Smooth muscle cell (in vitro differentiated cells): Measurements from ENCODE around the gene PCDHA4. TPM values are rescaled to one million over a fixed set of nuclear protein-coding genes. Genes with fewer than 3 reads are reported as not detected.
"Not testable (repeated sequence)": the region's sequence is repeated elsewhere in the genome, so short reads cannot be mapped to it uniquely, and the experiment has no call there.

Experiments
- DNase-seq: peaks from one replicate; lab custom pipeline; 2025; ENCODE audit not compliant: unreplicated experiment; lab: John Stamatoyannopoulos, UW
- H2AFZ ChIP-seq: fragments of 200-600 bp; sonication (generic); 2 replicates; pipeline ENCODE4 v1.6.0; 2016; ENCODE audit warnings: antibody characterized with exemption, low read depth, mild to moderate bottlenecking
- H3F3A ChIP-seq: fragments of 200-600 bp; sonication (generic); 2 replicates; pipeline ENCODE4 v1.6.0; 2017; ENCODE audit warnings: antibody characterized with exemption, low read depth
- H3K27ac ChIP-seq: fragments of 200-600 bp; sonication (generic); 2 replicates; pipeline ENCODE4 v1.5.1; 2016; ENCODE audit warnings: low read depth, mild to moderate bottlenecking
- H3K27me3 ChIP-seq: fragments of 200-600 bp; sonication (generic); 2 replicates; pipeline ENCODE4 v1.6.1; 2016; ENCODE audit warnings: low read depth, mild to moderate bottlenecking
- H3K36me3 ChIP-seq: fragments of 200-600 bp; sonication (generic); 2 replicates; pipeline ENCODE4 v1.5.1; 2016; ENCODE audit warnings: low read depth
- H3K4me1 ChIP-seq: fragments of 200-600 bp; sonication (generic); 2 replicates; pipeline ENCODE4 v1.5.1; 2016; ENCODE audit warnings: low read depth
- H3K4me2 ChIP-seq: fragments of 200-600 bp; sonication (generic); 2 replicates; pipeline ENCODE4 v1.6.0; 2016; ENCODE audit warnings: mild to moderate bottlenecking
- H3K4me3 ChIP-seq: fragments of 200-600 bp; sonication (generic); 2 replicates; pipeline ENCODE4 v1.5.1; 2016; ENCODE audit warnings: mild to moderate bottlenecking
- H3K79me2 ChIP-seq: fragments of 200-600 bp; sonication (generic); 2 replicates; pipeline ENCODE4 v1.6.0; 2016; ENCODE audit warnings: low read depth, mild to moderate bottlenecking
- H3K9ac ChIP-seq: fragments of 200-600 bp; sonication (generic); 2 replicates; pipeline ENCODE4 v1.6.0; 2016; ENCODE audit warnings: low read depth
- H3K9me3 ChIP-seq: fragments of 200-600 bp; sonication (generic); replicated peaks from 2 replicates; pipeline ENCODE4 v1.5.1; 2016; ENCODE audit warnings: low read depth
- H4K20me1 ChIP-seq: fragments of 200-600 bp; sonication (generic); 2 replicates; pipeline ENCODE4 v1.6.0; 2016; ENCODE audit warnings: low read depth
- CTCF ChIP-seq: fragments of 200-600 bp; sonication (generic); IDR thresholded peaks from 2 replicates; pipeline ENCODE4 v1.5.1; 2017; ENCODE audit warnings: borderline replicate concordance, mild to moderate bottlenecking, antibody characterized with exemption; ENCODE audit not compliant: insufficient read depth, poor library complexity, severe bottlenecking
- WGBS: methylation state at CpG from one replicate; pipeline ENCODE4 v1.1.7; 2016; ENCODE audit warnings: low lambda C conversion rate; 5-methylcytosine and 5-hydroxymethylcytosine counted together
- polyA plus RNA-seq: library from polyadenylated mRNA; unstranded; fragments of >200 nt; fragmentation: Nextera tagmentation; extraction: Ambion mirVana; gene quantifications from 2 replicates; pipeline ENCODE4 v1.2.1, GENCODE V29; 2016
- total RNA-seq: library from RNA; depleted of rRNA; stranded (reverse); fragments of >200 nt; gene quantifications from 2 replicates; pipeline ENCODE4 v1.2.3, GENCODE V29; 2014

PCDHA4 gene
- total and polyA plus RNA-seq, 2 experiments from 2014 or later, result 4.1 to 7.1 TPM

- Histone ChIP-seq H3F3A (no peaks in the 10 kb centered on the region), H2AFZ (no peak overlapping the region), H3K79me2 (no peaks in the 10 kb centered on the region), H4K20me1 (no peaks in the 10 kb centered on the region), H3K4me1 (no peaks in the 10 kb centered on the region), H3K4me3 (no peak overlapping the region), H3K36me3 (no peaks in the 10 kb centered on the region), H3K27ac (no peak overlapping the region), H3K9me3 (no peaks in the 10 kb centered on the region), H3K9ac (no peak overlapping the region), H3K4me2 (no peak overlapping the region), H3K27me3 (no peaks in the 10 kb centered on the region)
- no peak for DNase-seq
- no peak for TF ChIP-seq CTCF
- 94% methylated on average over 6 of the region's 6 CpGs for WGBS
Measured at GRCh38 chr5:140822281-140822629, 15.4 kb downstream of the PCDHA4 start.

GRCh38 chr5:140822969-140823368 lies 16.1 kb downstream of the PCDHA4 start:
- H4K20me1 ChIP-seq, H3F3A ChIP-seq, H2AFZ ChIP-seq, H3K9me3 ChIP-seq, H3K4me2 ChIP-seq, H3K79me2 ChIP-seq, DNase-seq, H3K4me3 ChIP-seq, H3K27ac ChIP-seq, H3K9ac ChIP-seq, H3K36me3 ChIP-seq, H3K4me1 ChIP-seq, H3K27me3 ChIP-seq: not testable (repeated sequence)
- 99% methylated on average over 48 of the region's 48 CpGs for WGBS

GRCh38 chr5:140823475-140823874 lies 16.6 kb downstream of the PCDHA4 start:
- 97% methylated on average over 36 of the region's 38 CpGs for WGBS
- Histone ChIP-seq H3K27me3 (no peaks in the 10 kb centered on the region), H3K27ac (no peak overlapping the region), H3K9me3 (no peaks in the 10 kb centered on the region), H3K4me2 (no peak overlapping the region), H3K4me1 (no peaks in the 10 kb centered on the region), H3K4me3 (no peak overlapping the region), H3F3A (no peaks in the 10 kb centered on the region), H3K36me3 (no peaks in the 10 kb centered on the region), H4K20me1 (no peaks in the 10 kb centered on the region), H3K79me2 (no peaks in the 10 kb centered on the region), H2AFZ (no peak overlapping the region), H3K9ac (no peak overlapping the region)
- no peak for DNase-seq
- TF ChIP-seq CTCF, result no peak

GRCh38 chr5:140827704-140828361 lies 21.0 kb downstream of the PCDHA4 start, which contains the start of gene PCDHA6:
Gene PCDHA6, plus strand, starts transcription at chr5:140827960. Its CDS starts 132 bp downstream, at chr5:140828092.
- Histone ChIP-seq H3K4me3 (no peak within 1 kb of the TSS), H3K9me3 (no peaks in the 10 kb centered on the region), H3K9ac (no peak within 1 kb of the TSS), H4K20me1 (no peaks in the 10 kb centered on the region), H3K36me3 (no peaks in the 10 kb centered on the region), H3K27me3 (no peaks in the 10 kb centered on the region), H2AFZ (no peak within 1 kb of the TSS), H3K27ac (no peak within 1 kb of the TSS), H3K4me1 (no peaks in the 10 kb centered on the region), H3F3A (no peaks in the 10 kb centered on the region), H3K79me2 (no peaks in the 10 kb centered on the region), H3K4me2 (no peak within 1 kb of the TSS)
- 94% methylated on average over 27 of the region's 27 CpGs for WGBS
- TF ChIP-seq CTCF, result no peak
- no peak for DNase-seq
